ENCODE data around the gene GRAMD1A.

DNA sequence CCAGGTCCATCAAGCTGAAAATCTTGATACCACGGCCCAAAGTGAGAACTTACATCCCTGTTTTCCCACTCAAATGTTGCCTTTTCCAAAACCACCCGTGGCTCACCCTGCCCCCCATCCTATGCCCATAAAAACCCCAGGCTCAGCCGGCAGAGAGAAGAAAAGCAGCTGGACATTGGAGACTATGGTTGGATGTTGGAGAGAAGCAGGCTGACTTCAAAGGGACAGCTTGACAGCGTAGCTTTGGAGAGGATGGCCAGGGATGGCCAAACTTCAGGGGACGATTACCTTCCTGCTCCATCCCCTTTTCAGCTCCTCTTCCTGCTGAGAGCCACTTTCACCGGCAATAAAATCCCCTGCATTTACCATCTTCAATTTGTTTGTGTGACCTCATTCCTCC lies 32.6 kb upstream of the GRAMD1A start:
- TF ChIP-seq, protein P1, sequence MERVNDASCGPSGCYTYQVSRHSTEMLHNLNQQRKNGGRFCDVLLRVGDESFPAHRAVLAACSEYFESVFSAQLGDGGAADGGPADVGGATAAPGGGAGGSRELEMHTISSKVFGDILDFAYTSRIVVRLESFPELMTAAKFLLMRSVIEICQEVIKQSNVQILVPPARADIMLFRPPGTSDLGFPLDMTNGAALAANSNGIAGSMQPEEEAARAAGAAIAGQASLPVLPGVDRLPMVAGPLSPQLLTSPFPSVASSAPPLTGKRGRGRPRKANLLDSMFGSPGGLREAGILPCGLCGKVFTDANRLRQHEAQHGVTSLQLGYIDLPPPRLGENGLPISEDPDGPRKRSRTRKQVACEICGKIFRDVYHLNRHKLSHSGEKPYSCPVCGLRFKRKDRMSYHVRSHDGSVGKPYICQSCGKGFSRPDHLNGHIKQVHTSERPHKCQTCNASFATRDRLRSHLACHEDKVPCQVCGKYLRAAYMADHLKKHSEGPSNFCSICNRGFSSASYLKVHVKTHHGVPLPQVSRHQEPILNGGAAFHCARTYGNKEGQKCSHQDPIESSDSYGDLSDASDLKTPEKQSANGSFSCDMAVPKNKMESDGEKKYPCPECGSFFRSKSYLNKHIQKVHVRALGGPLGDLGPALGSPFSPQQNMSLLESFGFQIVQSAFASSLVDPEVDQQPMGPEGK (CRISPR knock-in tag; IDR thresholded peaks at IDR 0.05; ENCODE audit: borderline replicate concordance), result no peak
- TF ChIP-seq, protein P2, sequence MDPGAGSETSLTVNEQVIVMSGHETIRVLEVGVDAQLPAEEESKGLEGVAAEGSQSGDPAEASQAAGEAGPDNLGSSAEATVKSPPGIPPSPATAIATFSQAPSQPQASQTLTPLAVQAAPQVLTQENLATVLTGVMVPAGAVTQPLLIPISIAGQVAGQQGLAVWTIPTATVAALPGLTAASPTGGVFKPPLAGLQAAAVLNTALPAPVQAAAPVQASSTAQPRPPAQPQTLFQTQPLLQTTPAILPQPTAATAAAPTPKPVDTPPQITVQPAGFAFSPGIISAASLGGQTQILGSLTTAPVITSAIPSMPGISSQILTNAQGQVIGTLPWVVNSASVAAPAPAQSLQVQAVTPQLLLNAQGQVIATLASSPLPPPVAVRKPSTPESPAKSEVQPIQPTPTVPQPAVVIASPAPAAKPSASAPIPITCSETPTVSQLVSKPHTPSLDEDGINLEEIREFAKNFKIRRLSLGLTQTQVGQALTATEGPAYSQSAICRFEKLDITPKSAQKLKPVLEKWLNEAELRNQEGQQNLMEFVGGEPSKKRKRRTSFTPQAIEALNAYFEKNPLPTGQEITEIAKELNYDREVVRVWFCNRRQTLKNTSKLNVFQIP (CRISPR knock-in tag; IDR thresholded peaks at IDR 0.05; ENCODE audit: borderline replicate concordance, low read depth), result no peak
- TF ChIP-seq SNAI2 (CRISPR knock-in tag; IDR thresholded peaks at IDR 0.05) (no peak), GLIS3 (CRISPR knock-in tag; IDR thresholded peaks at IDR 0.05) (no peak)
